HL-60 (cell line): ENCODE results near the gene PGAP6.

Source experiments
- DNase-seq, 2 experiments: peaks; one replicate each; pipeline ENCODE4 v3.0.0-alpha.2; 2010 to 2020; ENCODE audit warnings: low read depth in 1 of 2, low spot score in 1 of 2
- H3K27ac ChIP-seq: fragments of 250-450 bp; sonication (Bioruptor Pico); replicated peaks from 2 replicates; pipeline ENCODE4 v1.5.1; 2020; ENCODE audit warnings: mild to moderate bottlenecking, moderate library complexity
- H3K27me3 ChIP-seq: fragments of 250-450 bp; sonication (Bioruptor Pico); 2 replicates; pipeline ENCODE4 v1.5.1; 2021; ENCODE audit warnings: mild to moderate bottlenecking, moderate library complexity; ENCODE audit not compliant: insufficient read depth, poor library complexity, severe bottlenecking
- H3K4me3 ChIP-seq: replicated peaks from 2 replicates; pipeline ENCODE4 v1.5.1; 2011; ENCODE audit warnings: mild to moderate bottlenecking, control low read depth, low read length; ENCODE audit not compliant: insufficient read depth
- CTCF ChIP-seq: IDR thresholded peaks from one replicate; pipeline ENCODE4 v1.5.1; 2011; ENCODE audit warnings: low read length, control low read depth, inconsistent platforms; ENCODE audit not compliant: insufficient read depth
- GABPA ChIP-seq: IDR thresholded peaks from 2 replicates; pipeline ENCODE4 v1.6.1; 2012; ENCODE audit warnings: low read depth
- POLR2AphosphoS5 ChIP-seq: IDR thresholded peaks from 2 replicates; pipeline ENCODE4 v1.6.1; 2012; ENCODE audit warnings: low read depth
- REST ChIP-seq: IDR thresholded peaks from 2 replicates; pipeline ENCODE4 v1.6.1; 2012; ENCODE audit warnings: low read depth; ENCODE audit not compliant: insufficient replicate concordance
- SPI1 ChIP-seq: IDR thresholded peaks from 2 replicates; pipeline ENCODE4 v1.6.1; 2012; ENCODE audit warnings: low read depth, mild to moderate bottlenecking, borderline replicate concordance

PGAP6 gene

GRCh38 chr16:322476-323143 lies 59.2 kb downstream of the PGAP6 start:
- H3K27ac ChIP-seq: no peak overlapping the region
- DNase-seq: no peak
- no peak for TF ChIP-seq CTCF
- TF ChIP-seq SPI1: no peak
- H3K4me3 ChIP-seq: no peak overlapping the region
- H3K27me3 ChIP-seq: no peaks in the 10 kb centered on the region

GRCh38 chr16:321532-321931 lies 60.2 kb downstream of the PGAP6 start:
- Histone ChIP-seq H3K4me3 (no peak overlapping the region), H3K27me3 (no peaks in the 10 kb centered on the region), H3K27ac (no peak overlapping the region)
- DNase-seq: no peak
- TF ChIP-seq REST (no peak), SPI1 (no peak), CTCF (no peak), GABPA (no peak), POLR2AphosphoS5 (no peak)
